Stomach (tissue), 4 donors: ENCODE measurements around the gene VPS54.

Experiments
- EP300 ChIP-seq: sonication (generic); formaldehyde crosslinking; IDR thresholded peaks from one replicate; pipeline ENCODE4 v1.6.1; 2017; ENCODE audit warnings: antibody characterized with exemption
- POLR2A ChIP-seq, 4 donors: fragments of 450-650 bp; IDR thresholded peaks; one replicate each; pipeline ENCODE4 v1.6.1; 2016; ENCODE audit warnings: antibody characterized with exemption in 4 of 4, control low read depth in 2 of 4, mild to moderate bottlenecking in 1 of 4, moderate library complexity in 1 of 4
- POLR2AphosphoS5 ChIP-seq, 3 donors: sonication (generic); formaldehyde crosslinking; IDR thresholded peaks; one replicate each; pipeline ENCODE4 v1.6.1; 2016; ENCODE audit warnings: antibody characterized with exemption in 3 of 3
- TF ChIP-seq, protein P1 (sequence below), 7 experiments: fragments of 450-650 bp in 4 of 7; fragments of 200-600 bp in 3 of 7; sonication (generic) in 3 of 7; IDR thresholded peaks; one replicate each; pipeline ENCODE4 v1.5.1; 2016 to 2019; ENCODE audit warnings: antibody characterized with exemption in 7 of 7, control low read depth in 2 of 7, mild to moderate bottlenecking in 1 of 7

DNA sequence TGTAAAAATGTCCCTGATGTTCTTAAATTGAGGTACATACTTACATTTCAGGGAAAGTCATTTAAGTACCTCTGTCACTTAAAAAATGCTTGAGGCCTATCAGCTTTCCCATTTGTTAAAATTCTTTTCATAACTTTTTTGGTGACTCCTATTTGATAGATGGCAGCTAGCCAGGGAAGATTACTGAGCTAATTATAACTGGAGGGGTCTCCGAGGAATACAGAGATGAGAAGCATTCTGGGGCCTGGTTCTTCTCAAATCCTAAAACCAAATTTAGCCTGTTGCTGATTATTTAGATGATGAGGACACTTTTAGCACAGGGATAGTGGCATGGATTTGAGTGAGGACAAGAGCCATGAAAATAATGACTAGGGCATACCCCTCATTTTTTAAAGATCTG is 172.7 kb downstream of the VPS54 start:
- no peak for TF ChIP-seq POLR2A (IDR thresholded peaks at IDR 0.05)
- TF ChIP-seq, protein P1, sequence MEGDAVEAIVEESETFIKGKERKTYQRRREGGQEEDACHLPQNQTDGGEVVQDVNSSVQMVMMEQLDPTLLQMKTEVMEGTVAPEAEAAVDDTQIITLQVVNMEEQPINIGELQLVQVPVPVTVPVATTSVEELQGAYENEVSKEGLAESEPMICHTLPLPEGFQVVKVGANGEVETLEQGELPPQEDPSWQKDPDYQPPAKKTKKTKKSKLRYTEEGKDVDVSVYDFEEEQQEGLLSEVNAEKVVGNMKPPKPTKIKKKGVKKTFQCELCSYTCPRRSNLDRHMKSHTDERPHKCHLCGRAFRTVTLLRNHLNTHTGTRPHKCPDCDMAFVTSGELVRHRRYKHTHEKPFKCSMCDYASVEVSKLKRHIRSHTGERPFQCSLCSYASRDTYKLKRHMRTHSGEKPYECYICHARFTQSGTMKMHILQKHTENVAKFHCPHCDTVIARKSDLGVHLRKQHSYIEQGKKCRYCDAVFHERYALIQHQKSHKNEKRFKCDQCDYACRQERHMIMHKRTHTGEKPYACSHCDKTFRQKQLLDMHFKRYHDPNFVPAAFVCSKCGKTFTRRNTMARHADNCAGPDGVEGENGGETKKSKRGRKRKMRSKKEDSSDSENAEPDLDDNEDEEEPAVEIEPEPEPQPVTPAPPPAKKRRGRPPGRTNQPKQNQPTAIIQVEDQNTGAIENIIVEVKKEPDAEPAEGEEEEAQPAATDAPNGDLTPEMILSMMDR (IDR thresholded peaks at IDR 0.05) = no peak
- no peak for TF ChIP-seq POLR2AphosphoS5 (IDR thresholded peaks at IDR 0.05)
- TF ChIP-seq EP300 = no peak
